Karpas-422 (cell line): ENCODE measurements around the gene CLEC18C. TPM values are rescaled to one million over a fixed set of nuclear protein-coding genes. Genes with fewer than 3 reads are reported as not detected.
"Not testable (repeated sequence)": the region's sequence is repeated elsewhere in the genome, so short reads cannot be mapped to it uniquely, and the experiment has no call there.

Source experiments
- DNase-seq: peaks from one replicate; pipeline ENCODE4 v3.0.0-alpha.2; 2015
- H2AFZ ChIP-seq: fragments of 200-600 bp; sonication (generic); 2 replicates; pipeline ENCODE4 v1.6.1; 2014; ENCODE audit warnings: antibody characterized with exemption, low read length, mixed read lengths
- H3K27ac ChIP-seq: fragments of 200-600 bp; sonication (generic); 2 replicates; pipeline ENCODE4 v1.5.1; 2014; ENCODE audit warnings: mild to moderate bottlenecking, low read length, moderate library complexity
- H3K27me3 ChIP-seq: fragments of 200-600 bp; sonication (generic); 2 replicates; pipeline ENCODE4 v1.6.1; 2014; ENCODE audit warnings: low read length, mixed read lengths
- H3K36me3 ChIP-seq: fragments of 200-600 bp; sonication (generic); 2 replicates; pipeline ENCODE4 v1.6.1; 2014; ENCODE audit warnings: low read length, mixed read lengths; ENCODE audit not compliant: insufficient read depth
- H3K4me1 ChIP-seq: fragments of 200-600 bp; sonication (generic); 2 replicates; pipeline ENCODE4 v1.6.1; 2014; ENCODE audit warnings: mild to moderate bottlenecking, low read length, mixed read lengths
- H3K4me2 ChIP-seq: fragments of 200-600 bp; sonication (generic); 2 replicates; pipeline ENCODE4 v1.6.1; 2014; ENCODE audit warnings: low read length, low read depth, mild to moderate bottlenecking; ENCODE audit not compliant: poor library complexity, severe bottlenecking
- H3K4me3 ChIP-seq: fragments of 200-600 bp; sonication (generic); 2 replicates; pipeline ENCODE4 v1.5.1; 2014; ENCODE audit warnings: mild to moderate bottlenecking, antibody characterized with exemption, low read length, mixed read lengths
- H3K79me2 ChIP-seq: fragments of 200-600 bp; sonication (generic); 2 replicates; pipeline ENCODE4 v1.6.1; 2014; ENCODE audit warnings: mild to moderate bottlenecking, low read length, mixed read lengths
- H3K9ac ChIP-seq: fragments of 200-600 bp; sonication (generic); 2 replicates; pipeline ENCODE4 v1.6.0; 2014; ENCODE audit warnings: low read length
- H3K9me2 ChIP-seq: fragments of 200-600 bp; sonication (generic), shearing (Covaris generic); replicated peaks from 2 replicates; pipeline ENCODE4 v1.6.0; 2014; ENCODE audit warnings: mild to moderate bottlenecking, low read length, moderate library complexity; ENCODE audit not compliant: insufficient read depth
- H3K9me3 ChIP-seq: fragments of 300-700, 200-600 bp; sonication (generic); 2 replicates; pipeline ENCODE4 v1.6.1; 2014; ENCODE audit warnings: low read length, mixed read lengths
- H4K20me1 ChIP-seq: fragments of 200-600 bp; sonication (generic); 2 replicates; pipeline ENCODE4 v1.6.1; 2014; ENCODE audit warnings: mild to moderate bottlenecking, antibody characterized with exemption, low read length, low read depth; ENCODE audit not compliant: insufficient read depth
- total RNA-seq: library from RNA; depleted of rRNA; stranded (reverse); fragments of >200 nt; shearing (Covaris generic); gene quantifications from 2 replicates; pipeline ENCODE4 v1.2.3, GENCODE V29; 2014; ENCODE audit warnings: low replicate concordance; rRNA removed

CLEC18C gene
- 0.93 TPM in 1 of 2 replicates, not detected in the other for total RNA-seq

- H3K27me3 ChIP-seq, H4K20me1 ChIP-seq, H2AFZ ChIP-seq, H3K4me3 ChIP-seq, H3K36me3 ChIP-seq, H3K9ac ChIP-seq, DNase-seq, H3K9me2 ChIP-seq, H3K27ac ChIP-seq, H3K4me2 ChIP-seq, H3K9me3 ChIP-seq, H3K79me2 ChIP-seq, H3K4me1 ChIP-seq: not testable (repeated sequence)
Measured at GRCh38 chr16:70173212-70173837, at the start of gene CLEC18C. Gene CLEC18C (plus strand): TSS chr16:70173787. CDS start chr16:70174279, 492 bp downstream.

DNA sequence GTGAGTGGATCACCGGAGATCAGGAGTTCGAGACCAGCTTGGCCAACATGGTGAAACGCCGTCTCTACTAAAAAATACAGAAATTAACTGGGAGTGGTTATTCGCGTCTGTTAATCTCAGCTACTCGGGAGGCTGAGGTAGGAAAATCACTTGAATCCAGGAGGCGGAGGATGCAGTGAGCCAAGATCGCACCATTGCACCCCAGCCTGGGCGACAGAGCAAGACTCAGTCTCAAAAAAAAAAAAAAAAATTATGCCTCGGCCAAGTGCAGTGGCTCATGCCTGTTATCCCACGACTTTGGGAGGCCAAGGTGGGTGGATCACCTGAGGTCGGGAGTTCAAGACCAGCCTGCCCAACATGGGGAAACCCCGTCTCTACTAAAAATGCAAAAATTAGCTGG is 49.8 kb upstream of the CLEC18C start:
- not testable (repeated sequence) for H3K4me3 ChIP-seq, H3K4me2 ChIP-seq, H2AFZ ChIP-seq, H3K9ac ChIP-seq, DNase-seq, H3K4me1 ChIP-seq, H3K36me3 ChIP-seq, H4K20me1 ChIP-seq, H3K27me3 ChIP-seq, H3K27ac ChIP-seq, H3K9me3 ChIP-seq, H3K9me2 ChIP-seq, H3K79me2 ChIP-seq

- not testable (repeated sequence) for H3K79me2 ChIP-seq, H3K4me3 ChIP-seq, H3K36me3 ChIP-seq, DNase-seq, H3K9me3 ChIP-seq, H3K9ac ChIP-seq, H3K27ac ChIP-seq, H3K27me3 ChIP-seq, H3K9me2 ChIP-seq, H2AFZ ChIP-seq, H3K4me2 ChIP-seq, H4K20me1 ChIP-seq, H3K4me1 ChIP-seq
Measured at GRCh38 chr16:70126226-70126625, 47.4 kb upstream of the CLEC18C start.

GRCh38 chr16:70127706-70128105 is 45.9 kb upstream of the CLEC18C start:
- not testable (repeated sequence) for H3K9me2 ChIP-seq, H3K9me3 ChIP-seq, H3K36me3 ChIP-seq, H3K27me3 ChIP-seq, H3K9ac ChIP-seq, H3K27ac ChIP-seq, H3K79me2 ChIP-seq, H4K20me1 ChIP-seq, DNase-seq, H3K4me1 ChIP-seq, H2AFZ ChIP-seq, H3K4me2 ChIP-seq, H3K4me3 ChIP-seq

DNA sequence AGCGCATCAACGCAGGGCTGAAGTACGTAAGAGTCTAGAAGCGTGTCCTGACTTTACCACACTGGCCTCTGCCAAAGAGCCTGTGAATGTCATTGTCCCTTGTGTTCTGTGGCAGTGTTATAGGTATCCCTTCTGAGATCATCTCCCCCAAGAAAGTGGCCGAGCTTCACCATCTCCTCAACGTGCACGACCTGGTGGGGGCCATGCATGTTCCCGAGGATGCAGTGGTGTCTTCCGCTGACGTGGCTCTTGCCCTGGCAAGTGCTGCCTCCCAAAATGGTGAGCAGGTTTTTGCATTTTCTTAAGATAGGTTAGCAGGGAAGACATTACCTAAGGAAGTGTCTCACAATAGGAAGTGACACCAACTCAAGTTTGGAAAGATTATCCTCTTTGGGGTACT is 44.7 kb upstream of the CLEC18C start:
- not testable (repeated sequence) for H3K27ac ChIP-seq, H3K9ac ChIP-seq, H3K4me3 ChIP-seq, H4K20me1 ChIP-seq, H3K4me1 ChIP-seq, H2AFZ ChIP-seq, H3K36me3 ChIP-seq, H3K4me2 ChIP-seq, H3K9me3 ChIP-seq, H3K27me3 ChIP-seq, DNase-seq, H3K9me2 ChIP-seq, H3K79me2 ChIP-seq

GRCh38 chr16:70135796-70136195 is 37.8 kb upstream of the CLEC18C start:
- not testable (repeated sequence) for H4K20me1 ChIP-seq, H2AFZ ChIP-seq, H3K27ac ChIP-seq, H3K9me2 ChIP-seq, H3K79me2 ChIP-seq, DNase-seq, H3K36me3 ChIP-seq, H3K4me1 ChIP-seq, H3K27me3 ChIP-seq, H3K4me3 ChIP-seq, H3K9ac ChIP-seq, H3K9me3 ChIP-seq, H3K4me2 ChIP-seq

GRCh38 chr16:70136595-70136994 is 37.0 kb upstream of the CLEC18C start:
- H3K36me3 ChIP-seq, H3K4me2 ChIP-seq, H2AFZ ChIP-seq, H3K9ac ChIP-seq, H3K4me3 ChIP-seq, H4K20me1 ChIP-seq, DNase-seq, H3K79me2 ChIP-seq, H3K9me3 ChIP-seq, H3K4me1 ChIP-seq, H3K9me2 ChIP-seq, H3K27me3 ChIP-seq, H3K27ac ChIP-seq: not testable (repeated sequence)

DNA sequence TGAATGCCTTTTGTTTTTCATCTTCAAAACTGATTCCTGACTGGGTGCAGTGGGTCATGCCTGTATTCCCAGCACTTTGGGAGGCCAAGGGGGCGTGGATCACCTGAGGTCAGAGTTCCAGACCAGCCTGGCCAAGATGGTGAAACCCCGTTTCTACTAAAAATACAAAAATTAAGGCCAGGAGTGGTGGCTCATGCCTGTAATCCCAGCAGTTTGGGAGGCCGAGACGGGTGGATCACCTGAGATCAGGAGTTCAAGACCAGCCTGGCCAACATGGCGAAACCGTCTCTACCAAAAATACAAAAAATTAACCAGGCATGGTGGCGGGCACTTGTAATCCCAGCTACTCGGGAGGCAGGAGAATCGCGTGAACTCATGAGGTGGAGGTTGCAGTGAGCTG is 30.8 kb upstream of the CLEC18C start:
- H2AFZ ChIP-seq, H3K9me2 ChIP-seq, H3K4me2 ChIP-seq, H4K20me1 ChIP-seq, DNase-seq, H3K9me3 ChIP-seq, H3K4me3 ChIP-seq, H3K79me2 ChIP-seq, H3K4me1 ChIP-seq, H3K27ac ChIP-seq, H3K36me3 ChIP-seq, H3K27me3 ChIP-seq, H3K9ac ChIP-seq: not testable (repeated sequence)
